ENCODE data around the gene ART5. TPM values are rescaled to one million over a fixed set of nuclear protein-coding genes. Genes with fewer than 3 reads are reported as not detected.

ART5 gene
- total RNA-seq, 1 experiment from 2014 or later, result 7.9 TPM

GRCh38 chr11:3632070-3632660, 9.6 kb downstream of the ART5 start:
- Mint-ChIP-seq H3K27me3 (ENCODE audit: low read depth) (peaks cover 3% of the 10 kb centered on the region; the same call in 1 of the 2 replicates), H3K4me3 (no peak overlapping the region), H3K36me3 (ENCODE audit: insufficient read depth in 1 of 3, low read depth in 3 of 3) (no peaks in the 10 kb centered on the region; a peak in 2 of 7 replicates), H3K9me3 (no peaks in the 10 kb centered on the region), H3K27ac (no peak overlapping the region), H3K4me1 (peaks cover 0 to 12% of the 10 kb centered on the region in 2 experiments; a peak in 2 of 4 replicates)
- Histone ChIP-seq H4K5ac (ENCODE audit: insufficient read length, low read depth, low read length) (no peak overlapping the region), H3T11ph (ENCODE audit: low read length) (no peak overlapping the region), H4K8ac (replicated peaks; ENCODE audit: insufficient read length, low read depth, low read length) (no peak overlapping the region), H2AK5ac (ENCODE audit: insufficient read length, low read length) (no peak overlapping the region), H3K27ac (ENCODE audit: insufficient read length, low read depth, low read length) (no peak overlapping the region), H3K4me1 (ENCODE audit: insufficient read depth, low read length) (no peaks in the 10 kb centered on the region), H3K4ac (ENCODE audit: low read depth, low read length) (no peak overlapping the region), H2BK120ac (ENCODE audit: low read depth, low read length, poor library complexity, severe bottlenecking) (no peak overlapping the region), H3K23me2 (ENCODE audit: insufficient read length, low read depth, low read length, poor library complexity, severe bottlenecking) (no peaks in the 10 kb centered on the region), H3K23ac (ENCODE audit: insufficient read length, low read depth, low read length) (no peak overlapping the region), H3K79me2 (ENCODE audit: insufficient read depth, low read length) (no peaks in the 10 kb centered on the region), H4K91ac (ENCODE audit: insufficient read length, low read depth, low read length) (no peak overlapping the region), H2BK15ac (ENCODE audit: low read depth, low read length) (no peak overlapping the region), H3K18ac (ENCODE audit: insufficient read length, low read depth, low read length) (no peak overlapping the region), H3K4me2 (ENCODE audit: insufficient read depth, insufficient read length, low read length) (no peak overlapping the region), H3K9ac (ENCODE audit: extremely low read depth, insufficient read length, low read length) (no peak overlapping the region), H3K27me3 (ENCODE audit: insufficient read depth, low read length) (no peaks in the 10 kb centered on the region), H4K20me1 (ENCODE audit: control insufficient read depth, insufficient read depth, insufficient read length) (no peaks in the 10 kb centered on the region), H3K9me3 (ENCODE audit: control insufficient read depth, low read depth, low read length) (no peaks in the 10 kb centered on the region), H3K79me1 (ENCODE audit: insufficient read depth, low read depth, low read length, poor library complexity, severe bottlenecking) (no peaks in the 10 kb centered on the region), H2BK5ac (ENCODE audit: insufficient read length, low read length) (no peak overlapping the region), H3K56ac (ENCODE audit: insufficient read length, low read depth, low read length) (no peak overlapping the region), H3K14ac (ENCODE audit: insufficient read depth, low read length) (no peak overlapping the region), H2BK12ac (ENCODE audit: insufficient read length, low read depth, low read length) (no peak overlapping the region), H2AFZ (ENCODE audit: low read length) (no peak overlapping the region), H2BK20ac (ENCODE audit: low read depth, low read length, poor library complexity, severe bottlenecking) (no peak overlapping the region)
- DNase-seq, result no peak
- no peak for TF ChIP-seq CTCF (conservative IDR thresholded peaks at IDR 0.05)
- no CpG with 5 or more reads among the region's 5 CpGs for WGBS (ENCODE audit: extremely low coverage, insufficient read length, low lambda C conversion rate)

Measured in H9 (cell line).